ENCODE data around the gene ELL2. TPM values are rescaled to one million over a fixed set of nuclear protein-coding genes. Genes with fewer than 3 reads are reported as not detected.

Gene ELL2
- total RNA-seq, 2 donors from 2014 or later, result 26.9 to 38.2 TPM

GRCh38 chr5:95903838-95904237 is 57.8 kb downstream of the ELL2 start:
- intact Hi-C loops (cut with DNase I), result no loop called here
- H3K4me3 ChIP-seq, result no peak overlapping the region
- DNase-seq, result no peak
- H3K27me3 ChIP-seq, result no peaks in the 10 kb centered on the region
- no peaks in the 10 kb centered on the region for H3K36me3 ChIP-seq
- TF ChIP-seq CTCF (IDR thresholded peaks at IDR 0.05), result no peak
- no peaks in the 10 kb centered on the region for H3K4me1 ChIP-seq
- H3K27ac ChIP-seq, result no peak overlapping the region
- H3K9me3 ChIP-seq, result no peaks in the 10 kb centered on the region
- H3K9ac ChIP-seq (ENCODE audit: low read depth in 2 of 2, low read length in 2 of 2), result no peak overlapping the region

- peaks cover 3% of the 10 kb centered on the region for H3K36me3 ChIP-seq
- no peak overlapping the region for H3K9ac ChIP-seq (ENCODE audit: low read depth in 2 of 2, low read length in 2 of 2)
- no peak overlapping the region for H3K27ac ChIP-seq
- no peaks in the 10 kb centered on the region for H3K27me3 ChIP-seq
- no peaks in the 10 kb centered on the region for H3K4me1 ChIP-seq
- TF ChIP-seq CTCF (IDR thresholded peaks at IDR 0.05), result no peak
- intact Hi-C loops (cut with DNase I), result no loop called here
- no peaks in the 10 kb centered on the region for H3K9me3 ChIP-seq
- H3K4me3 ChIP-seq, result no peak overlapping the region
- DNase-seq, result no peak
Measured at GRCh38 chr5:95901676-95902627, 59.7 kb downstream of the ELL2 start.

GRCh38 chr5:95900383-95900958 is 61.2 kb downstream of the ELL2 start:
- Histone ChIP-seq H3K9me3 (no peaks in the 10 kb centered on the region), H3K9ac (ENCODE audit: low read depth in 2 of 2, low read length in 2 of 2) (no peak overlapping the region), H3K27me3 (no peaks in the 10 kb centered on the region), H3K4me1 (no peaks in the 10 kb centered on the region), H3K4me3 (no peak overlapping the region), H3K27ac (no peak overlapping the region), H3K36me3 (peaks cover 3% of the 10 kb centered on the region)
- intact Hi-C loops (cut with DNase I), result no loop called here
- TF ChIP-seq CTCF (IDR thresholded peaks at IDR 0.05), result no peak
- DNase-seq, result no peak

GRCh38 chr5:95899829-95900228 is 61.8 kb downstream of the ELL2 start:
- intact Hi-C loops (cut with DNase I), result no loop called here
- DNase-seq, result no peak
- Histone ChIP-seq H3K36me3 (peaks cover 3% of the 10 kb centered on the region), H3K9me3 (no peaks in the 10 kb centered on the region), H3K4me1 (no peaks in the 10 kb centered on the region), H3K4me3 (no peak overlapping the region), H3K27me3 (no peaks in the 10 kb centered on the region), H3K9ac (ENCODE audit: low read depth in 2 of 2, low read length in 2 of 2) (no peak overlapping the region), H3K27ac (no peak overlapping the region)
- no peak for TF ChIP-seq CTCF (IDR thresholded peaks at IDR 0.05)

GRCh38 chr5:95899006-95899405 is 62.6 kb downstream of the ELL2 start:
- H3K27ac ChIP-seq, result no peak overlapping the region
- H3K9ac ChIP-seq (ENCODE audit: low read depth in 2 of 2, low read length in 2 of 2), result no peak overlapping the region
- H3K36me3 ChIP-seq, result peaks cover 3% of the 10 kb centered on the region
- no peak for TF ChIP-seq CTCF (IDR thresholded peaks at IDR 0.05)
- H3K4me3 ChIP-seq, result no peak overlapping the region
- H3K27me3 ChIP-seq, result no peaks in the 10 kb centered on the region
- H3K4me1 ChIP-seq, result no peaks in the 10 kb centered on the region
- H3K9me3 ChIP-seq, result no peaks in the 10 kb centered on the region
- intact Hi-C loops (cut with DNase I), result no loop called here
- no peak for DNase-seq
